Activated CD4-positive, alpha-beta T cell treated with anti-CD3 and anti-CD28 coated beads, Interleukin-2, amount 10 ng/mL, durations not matched to agents 7 days and 5 days (primary cell): ENCODE measurements around the gene PRR33. TPM values are rescaled to one million over a fixed set of nuclear protein-coding genes. Genes with fewer than 3 reads are reported as not detected.

Source experiments
- CTCF ChIA-PET: fragments of 350-600 bp; sonication (Branson Sonifier 250); formaldehyde crosslinking; loops from one replicate; lab custom pipeline; 2021; ENCODE audit warnings: antibody characterized with exemption; lab: Charles Lee
- POLR2A ChIA-PET: fragments of 350-600 bp; sonication (Branson Sonifier 250); formaldehyde crosslinking; loops from one replicate; lab custom pipeline; 2021; ENCODE audit warnings: antibody characterized with exemption; lab: Charles Lee
- DNase-seq: peaks from one replicate; pipeline ENCODE4 v3.0.0-alpha.2; 2020
- H3K27ac Mint-ChIP-seq: one replicate; pipeline ENCODE4 v1.8.0; 2021; ENCODE audit warnings: mild to moderate bottlenecking, moderate library complexity, mixed read lengths
- H3K27me3 Mint-ChIP-seq: one replicate; pipeline ENCODE4 v1.8.0; 2021; ENCODE audit warnings: mixed read lengths
- H3K36me3 Mint-ChIP-seq: one replicate; pipeline ENCODE4 v1.8.0; 2021; ENCODE audit warnings: low read depth, mixed read lengths
- H3K4me1 Mint-ChIP-seq: one replicate; pipeline ENCODE4 v1.8.0; 2021; ENCODE audit warnings: mixed read lengths
- H3K4me3 Mint-ChIP-seq: one replicate; pipeline ENCODE4 v1.8.0; 2021; ENCODE audit warnings: mild to moderate bottlenecking, moderate library complexity, mixed read lengths
- H3K9me3 Mint-ChIP-seq: one replicate; pipeline ENCODE4 v1.8.0; 2021; ENCODE audit warnings: mixed read lengths
- total RNA-seq, 2 experiments: library from RNA; stranded (reverse); gene quantifications; one replicate each; pipeline ENCODE4 v1.2.3, GENCODE V29; 2021

Gene PRR33
- total RNA-seq, 2 experiments from 2014 or later, result 0.05 TPM; not detected in 1

- H3K27me3 Mint-ChIP-seq, result no peaks in the 10 kb centered on the region
- DNase-seq, result no peak
- no peak overlapping the region for H3K4me3 Mint-ChIP-seq
- H3K27ac Mint-ChIP-seq, result no peak overlapping the region
- no peaks in the 10 kb centered on the region for H3K9me3 Mint-ChIP-seq
- peaks cover 44% of the 10 kb centered on the region for H3K4me1 Mint-ChIP-seq
- ChIA-PET POLR2A (no interaction called here), CTCF (no interaction called here)
- H3K36me3 Mint-ChIP-seq, result peaks cover 13% of the 10 kb centered on the region
Measured at GRCh38 chr11:1871531-1871930, 20.2 kb downstream of the PRR33 start.

GRCh38 chr11:1870721-1871466 is 20.8 kb downstream of the PRR33 start:
- peak; percentile 48 for DNase-seq
- Mint-ChIP-seq H3K27me3 (no peaks in the 10 kb centered on the region), H3K9me3 (no peaks in the 10 kb centered on the region), H3K4me1 (peaks cover 44% of the 10 kb centered on the region), H3K27ac (peak overlapping the region; percentile 78), H3K36me3 (peaks cover 13% of the 10 kb centered on the region), H3K4me3 (peak overlapping the region; percentile 39)
- CTCF ChIA-PET, result interaction anchor here (0.9 to 1.6 kb wide), 2 partner anchors 17 to 39 kb away, joined by 3 read pairs; no protein-coding TSS in a partner anchor
- POLR2A ChIA-PET, result no interaction called here

GRCh38 chr11:1870326-1870696 is 21.4 kb downstream of the PRR33 start:
- peak overlapping the region; percentile 39 for H3K4me3 Mint-ChIP-seq
- H3K4me1 Mint-ChIP-seq, result peaks cover 45% of the 10 kb centered on the region
- H3K27ac Mint-ChIP-seq, result peak overlapping the region; percentile 76
- ChIA-PET POLR2A (no interaction called here), CTCF (interaction anchor here (0.9 to 1.7 kb wide), 3 partner anchors 12 to 39 kb away, joined by 3 to 9 read pairs (median 3); no protein-coding TSS in a partner anchor)
- DNase-seq, result no peak
- no peaks in the 10 kb centered on the region for H3K9me3 Mint-ChIP-seq
- no peaks in the 10 kb centered on the region for H3K27me3 Mint-ChIP-seq
- peaks cover 16% of the 10 kb centered on the region for H3K36me3 Mint-ChIP-seq

GRCh38 chr11:1869427-1870325 is 22.0 kb downstream of the PRR33 start:
- Mint-ChIP-seq H3K4me3 (peak overlapping the region; percentile 39), H3K9me3 (no peaks in the 10 kb centered on the region), H3K27ac (peak overlapping the region; percentile 50), H3K36me3 (peaks cover 18% of the 10 kb centered on the region), H3K4me1 (peaks cover 45% of the 10 kb centered on the region), H3K27me3 (no peaks in the 10 kb centered on the region)
- ChIA-PET CTCF (interaction anchor here (0.9 to 1.7 kb wide), 3 partner anchors 13 to 38 kb away, joined by 3 to 9 read pairs (median 3); no protein-coding TSS in a partner anchor), POLR2A (no interaction called here)
- DNase-seq, result no peak

- Mint-ChIP-seq H3K27me3 (no peaks in the 10 kb centered on the region), H3K4me1 (peaks cover 45% of the 10 kb centered on the region), H3K27ac (peak overlapping the region; percentile 57), H3K36me3 (peaks cover 18% of the 10 kb centered on the region), H3K4me3 (no peak overlapping the region), H3K9me3 (no peaks in the 10 kb centered on the region)
- no peak for DNase-seq
- POLR2A ChIA-PET, result no interaction called here
- CTCF ChIA-PET, result interaction anchor here (1.7 kb wide), 1 partner anchor 14 kb away, joined by 9 read pairs; no protein-coding TSS in a partner anchor
Measured at GRCh38 chr11:1868636-1869291, 22.9 kb downstream of the PRR33 start.

GRCh38 chr11:1868056-1868635 is 23.5 kb downstream of the PRR33 start:
- ChIA-PET CTCF (no interaction called here), POLR2A (no interaction called here)
- DNase-seq, result no peak
- Mint-ChIP-seq H3K27ac (no peak overlapping the region), H3K27me3 (no peaks in the 10 kb centered on the region), H3K36me3 (peaks cover 22% of the 10 kb centered on the region), H3K9me3 (no peaks in the 10 kb centered on the region), H3K4me1 (peaks cover 44% of the 10 kb centered on the region), H3K4me3 (no peak overlapping the region)

GRCh38 chr11:1867381-1867780 is 24.3 kb downstream of the PRR33 start:
- ChIA-PET CTCF (interaction anchor here (0.6 kb wide), 1 partner anchor 169 kb away, joined by 3 read pairs; no protein-coding TSS in a partner anchor), POLR2A (no interaction called here)
- Mint-ChIP-seq H3K4me3 (no peak overlapping the region), H3K27ac (no peak overlapping the region), H3K9me3 (no peaks in the 10 kb centered on the region), H3K27me3 (no peaks in the 10 kb centered on the region), H3K36me3 (peaks cover 23% of the 10 kb centered on the region), H3K4me1 (peaks cover 40% of the 10 kb centered on the region)
- no peak for DNase-seq

- ChIA-PET CTCF (interaction anchor here (1.9 kb wide), 1 partner anchor 16 kb away, joined by 9 read pairs; no protein-coding TSS in a partner anchor), POLR2A (no interaction called here)
- no peak overlapping the region for H3K4me3 Mint-ChIP-seq
- H3K36me3 Mint-ChIP-seq, result peaks cover 23% of the 10 kb centered on the region
- no peaks in the 10 kb centered on the region for H3K9me3 Mint-ChIP-seq
- no peak for DNase-seq
- H3K27ac Mint-ChIP-seq, result no peak overlapping the region
- H3K27me3 Mint-ChIP-seq, result no peaks in the 10 kb centered on the region
- peaks cover 34% of the 10 kb centered on the region for H3K4me1 Mint-ChIP-seq
Measured at GRCh38 chr11:1866776-1867175, 24.9 kb downstream of the PRR33 start.

GRCh38 chr11:1866226-1866625 is 25.5 kb downstream of the PRR33 start:
- H3K36me3 Mint-ChIP-seq, result peaks cover 21% of the 10 kb centered on the region
- no peak for DNase-seq
- no peaks in the 10 kb centered on the region for H3K9me3 Mint-ChIP-seq
- peaks cover 32% of the 10 kb centered on the region for H3K4me1 Mint-ChIP-seq
- H3K27ac Mint-ChIP-seq, result no peak overlapping the region
- H3K27me3 Mint-ChIP-seq, result no peaks in the 10 kb centered on the region
- ChIA-PET CTCF (interaction anchor here (0.6 to 1.9 kb wide), 3 partner anchors 14 to 202 kb away, joined by 3 to 9 read pairs (median 3); partner anchors contain the start of gene LSP1), POLR2A (no interaction called here)
- no peak overlapping the region for H3K4me3 Mint-ChIP-seq

GRCh38 chr11:1864831-1865665 is 26.6 kb downstream of the PRR33 start:
- no peak overlapping the region for H3K27ac Mint-ChIP-seq
- CTCF ChIA-PET, result interaction anchor here (1.9 kb wide), 1 partner anchor 17 kb away, joined by 9 read pairs; no protein-coding TSS in a partner anchor
- no peak for DNase-seq
- peaks cover 20% of the 10 kb centered on the region for H3K4me1 Mint-ChIP-seq
- H3K27me3 Mint-ChIP-seq, result no peaks in the 10 kb centered on the region
- POLR2A ChIA-PET, result no interaction called here
- H3K36me3 Mint-ChIP-seq, result peaks cover 19% of the 10 kb centered on the region
- H3K4me3 Mint-ChIP-seq, result no peak overlapping the region
- no peaks in the 10 kb centered on the region for H3K9me3 Mint-ChIP-seq

- ChIA-PET POLR2A (no interaction called here), CTCF (no interaction called here)
- peaks cover 18% of the 10 kb centered on the region for H3K36me3 Mint-ChIP-seq
- no peaks in the 10 kb centered on the region for H3K27me3 Mint-ChIP-seq
- H3K4me1 Mint-ChIP-seq, result peaks cover 14% of the 10 kb centered on the region
- no peak overlapping the region for H3K4me3 Mint-ChIP-seq
- H3K9me3 Mint-ChIP-seq, result no peaks in the 10 kb centered on the region
- DNase-seq, result no peak
- no peak overlapping the region for H3K27ac Mint-ChIP-seq
Measured at GRCh38 chr11:1864231-1864630, 27.5 kb downstream of the PRR33 start.
